Measurements from ENCODE around the gene CD63.

CD63 gene

GRCh38 chr12:55739025-55739378 is 10.2 kb upstream of the CD63 start:
- DNase-seq (ENCODE audit: low spot score): no peak

GRCh38 chr12:55738123-55739024 is 9.6 kb upstream of the CD63 start:
- peak; percentile 91 for DNase-seq (ENCODE audit: low spot score)

- no peak for DNase-seq (ENCODE audit: low spot score)
Observed at GRCh38 chr12:55737581-55738122, 8.8 kb upstream of the CD63 start.

- no peak for DNase-seq (ENCODE audit: low spot score)
Observed at GRCh38 chr12:55736780-55737580, 8.2 kb upstream of the CD63 start.

GRCh38 chr12:55736076-55736475 is 7.3 kb upstream of the CD63 start:
- DNase-seq (ENCODE audit: low spot score): no peak

- no peak for DNase-seq (ENCODE audit: low spot score)
Observed at GRCh38 chr12:55734595-55734994, 5.8 kb upstream of the CD63 start.

- DNase-seq (ENCODE audit: low spot score): no peak
Observed at GRCh38 chr12:55733858-55734257, 5.0 kb upstream of the CD63 start.

- no peak for DNase-seq (ENCODE audit: low spot score)
Observed at GRCh38 chr12:55733021-55733555, 4.3 kb upstream of the CD63 start.

GRCh38 chr12:55732288-55732687 is 3.5 kb upstream of the CD63 start:
- DNase-seq (ENCODE audit: low spot score): no peak

- DNase-seq (ENCODE audit: low spot score): peak; percentile 53
Observed at GRCh38 chr12:55729819-55730818, 1.3 kb upstream of the CD63 start.

- DNase-seq (ENCODE audit: low spot score): peak; percentile 52
Observed at GRCh38 chr12:55728186-55728938, 447 bp downstream of the CD63 start.

GRCh38 chr12:55727643-55728185 is 1.1 kb downstream of the CD63 start:
- peak; percentile 81 for DNase-seq (ENCODE audit: low spot score)

- DNase-seq (ENCODE audit: low spot score): no peak
Observed at GRCh38 chr12:55726971-55727370, 1.8 kb downstream of the CD63 start.

- no peak for DNase-seq (ENCODE audit: low spot score)
Observed at GRCh38 chr12:55725556-55725955, 3.3 kb downstream of the CD63 start.

- no peak for DNase-seq (ENCODE audit: low spot score)
Observed at GRCh38 chr12:55724940-55725309, 3.9 kb downstream of the CD63 start.

GRCh38 chr12:55724226-55724939 is 4.4 kb downstream of the CD63 start:
- DNase-seq (ENCODE audit: low spot score): peak; percentile 81

GRCh38 chr12:55723516-55724225 is 5.1 kb downstream of the CD63 start:
- no peak for DNase-seq (ENCODE audit: low spot score)

GRCh38 chr12:55722948-55723347 is 5.9 kb downstream of the CD63 start:
- no peak for DNase-seq (ENCODE audit: low spot score)

- DNase-seq (ENCODE audit: low spot score): no peak
Observed at GRCh38 chr12:55721601-55722213, 7.1 kb downstream of the CD63 start.
